Uterus (tissue), 4 donors: ENCODE data around the gene ASB11. TPM values are rescaled to one million over a fixed set of nuclear protein-coding genes. Genes with fewer than 3 reads are reported as not detected.

Experiments
- DNase-seq, 2 donors: peaks; one replicate each; pipeline ENCODE4 v3.0.0-alpha.2; 2019 to 2020
- H3K27ac ChIP-seq, 2 donors: fragments of 200-600 bp; sonication (generic); 1 replicate in 1 of 2; 2 replicates in 1 of 2; pipeline ENCODE4 v1.5.1; 2016 to 2018
- H3K27me3 ChIP-seq, 2 donors: fragments of 200-600 bp; sonication (generic); one replicate each; pipeline ENCODE4 v1.5.1; 2018 to 2019; ENCODE audit warnings: control low read depth in 1 of 2
- H3K36me3 ChIP-seq, 2 donors: fragments of 200-600 bp; sonication (generic); one replicate each; pipeline ENCODE4 v1.5.1; 2019; ENCODE audit warnings: control low read depth in 1 of 2
- H3K4me1 ChIP-seq, 2 donors: fragments of 200-600 bp; sonication (generic); one replicate each; pipeline ENCODE4 v1.5.1; 2018 to 2019; ENCODE audit warnings: control low read depth in 1 of 2
- H3K4me3 ChIP-seq, 2 donors: fragments of 200-600 bp; sonication (generic); 1 replicate in 1 of 2; 2 replicates in 1 of 2; pipeline ENCODE4 v1.5.1; 2018 to 2019; ENCODE audit warnings: mild to moderate bottlenecking in 1 of 2
- H3K9me3 ChIP-seq, 2 donors: fragments of 200-600 bp; sonication (generic); one replicate each; pipeline ENCODE4 v1.5.1; 2019; ENCODE audit warnings: control low read depth in 1 of 2
- CTCF ChIP-seq, 4 experiments: fragments of 200-600 bp in 2 of 4; fragments of 450-650 bp in 2 of 4; sonication (generic) in 2 of 4; IDR thresholded peaks; one replicate each; pipeline ENCODE4 v1.5.1; 2016 to 2019; ENCODE audit warnings: antibody characterized with exemption in 4 of 4, mild to moderate bottlenecking in 2 of 4, moderate library complexity in 1 of 4
- POLR2A ChIP-seq, 2 donors: fragments of 450-650 bp; IDR thresholded peaks; one replicate each; pipeline ENCODE4 v1.6.1; 2016; ENCODE audit warnings: antibody characterized with exemption in 2 of 2, mild to moderate bottlenecking in 1 of 2, moderate library complexity in 1 of 2
- intact Hi-C: fragments of 100-400 bp; cut with DNase I; formaldehyde crosslinking; loops from one replicate; pipeline ENCODE4 v1.15.1; 2023; ENCODE audit warnings: low total_unique reads
- total RNA-seq, 4 donors: library from RNA; depleted of rRNA in 3 of 4; stranded (reverse); fragments of >200 nt in 3 of 4; gene quantifications; one replicate each; pipeline versions ENCODE4 v1.1.0 to v1.2.4, GENCODE V29; 2014 to 2023
- donor health status: DM: yes; HTN: yes; CAD: no.

The ASB11 gene
- total RNA-seq, 4 donors from 2014 or later: 0.30 to 0.88 TPM; not detected in 2

- no peak for DNase-seq
- intact Hi-C loops: no loop called here
- TF ChIP-seq CTCF (IDR thresholded peaks at IDR 0.05) (no peak), POLR2A (IDR thresholded peaks at IDR 0.05) (no peak)
- Histone ChIP-seq H3K4me3 (no peak overlapping the region), H3K36me3 (no peaks in the 10 kb centered on the region), H3K9me3 (no peaks in the 10 kb centered on the region), H3K27me3 (no peaks in the 10 kb centered on the region), H3K27ac (no peak overlapping the region), H3K4me1 (no peaks in the 10 kb centered on the region)
Observed at GRCh38 chrX:15241301-15241700, 74.1 kb downstream of the ASB11 start.

GRCh38 chrX:15240414-15240813 lies 75.0 kb downstream of the ASB11 start:
- intact Hi-C loops: no loop called here
- Histone ChIP-seq H3K27me3 (no peaks in the 10 kb centered on the region), H3K4me1 (no peaks in the 10 kb centered on the region), H3K9me3 (no peaks in the 10 kb centered on the region), H3K4me3 (no peak overlapping the region), H3K27ac (no peak overlapping the region), H3K36me3 (no peaks in the 10 kb centered on the region)
- no peak for DNase-seq
- TF ChIP-seq CTCF (IDR thresholded peaks at IDR 0.05): no peak
- TF ChIP-seq POLR2A (IDR thresholded peaks at IDR 0.05): no peak

GRCh38 chrX:15236146-15236545 lies 79.3 kb downstream of the ASB11 start:
- H3K27me3 ChIP-seq: no peaks in the 10 kb centered on the region
- no peak for TF ChIP-seq POLR2A (IDR thresholded peaks at IDR 0.05)
- TF ChIP-seq CTCF (IDR thresholded peaks at IDR 0.05): no peak

GRCh38 chrX:15235001-15235400 lies 80.4 kb downstream of the ASB11 start:
- intact Hi-C loops: no loop called here
- TF ChIP-seq CTCF (IDR thresholded peaks at IDR 0.05) (no peak), POLR2A (IDR thresholded peaks at IDR 0.05) (no peak)
- H3K36me3 ChIP-seq: no peaks in the 10 kb centered on the region
- DNase-seq: no peak
- H3K4me1 ChIP-seq: no peaks in the 10 kb centered on the region
- H3K27me3 ChIP-seq: no peaks in the 10 kb centered on the region
- no peak overlapping the region for H3K27ac ChIP-seq
- H3K4me3 ChIP-seq: no peak overlapping the region
- no peaks in the 10 kb centered on the region for H3K9me3 ChIP-seq

More at GRCh38 chrX:15236146-15236545, 79.3 kb downstream of the ASB11 start:
- intact Hi-C loops: no loop called here
- no peak overlapping the region for H3K4me3 ChIP-seq
- DNase-seq: no peak
- H3K27ac ChIP-seq: no peak overlapping the region
- H3K4me1 ChIP-seq: no peaks in the 10 kb centered on the region
- H3K36me3 ChIP-seq: no peaks in the 10 kb centered on the region
- H3K9me3 ChIP-seq: no peaks in the 10 kb centered on the region

GRCh38 chrX:15233416-15234015 lies 81.9 kb downstream of the ASB11 start:
- H3K27me3 ChIP-seq: no peaks in the 10 kb centered on the region
- no peaks in the 10 kb centered on the region for H3K4me1 ChIP-seq
- no peak overlapping the region for H3K4me3 ChIP-seq
- no peaks in the 10 kb centered on the region for H3K36me3 ChIP-seq
- no peak for DNase-seq
- intact Hi-C loops: no loop called here
- no peaks in the 10 kb centered on the region for H3K9me3 ChIP-seq
- no peak overlapping the region for H3K27ac ChIP-seq
- TF ChIP-seq POLR2A (IDR thresholded peaks at IDR 0.05) (no peak), CTCF (IDR thresholded peaks at IDR 0.05) (no peak)

Other genes starting within 250 kb of the ASB11 start
- 10 to 100 TPM in 2 of 4 donors, 1 to 10 TPM in 2; 3.2 to 13.8 (median 7.6) TPM for gene ASB9, start 45.6 kb downstream of the ASB11 start, total RNA-seq
- 10 to 100 TPM; 10.2 to 54.8 (median 13.8) TPM for gene PIGA, start 19.9 kb upstream of the ASB11 start, total RNA-seq
- gene VEGFD, start 68.8 kb upstream of the ASB11 start, total RNA-seq: 10 to 100 TPM in 1 of 4 donors, 1 to 10 TPM in 2, not detected in 1; 2.9 to 13.2 (median 6.2) TPM
- 10 to 100 TPM in 2 of 4 donors, 1 to 10 TPM in 2; 2.9 to 16.1 (median 12.3) TPM for gene PIR, start 177.7 kb upstream of the ASB11 start, total RNA-seq
- gene BMX, start 185.2 kb upstream of the ASB11 start, total RNA-seq: 1 to 10 TPM in 3 of 4 donors, under 1 TPM in 1; 0.88 to 4.7 (median 2.4) TPM